GM23338 (cell line): ENCODE results near the gene FARS2.

Source experiments
- EZH2phosphoT487 ChIP-seq: fragments of 200-600 bp; sonication (generic); IDR thresholded peaks from one replicate; pipeline ENCODE4 v1.8.1; 2018; ENCODE audit warnings: antibody characterized with exemption; ENCODE audit not compliant: unreplicated experiment
- NANOG ChIP-seq: IDR thresholded peaks from 2 replicates; pipeline ENCODE4 v1.6.1; 2016; ENCODE audit warnings: antibody characterized with exemption, borderline replicate concordance
- ZNF114 ChIP-seq: fragments of 250-450 bp; sonication (Bioruptor Pico); IDR thresholded peaks from 2 replicates; pipeline ENCODE4 v1.5.0; 2020; ENCODE audit warnings: mild to moderate bottlenecking, moderate library complexity
- ZNF331 ChIP-seq: fragments of 250-450 bp; sonication (Bioruptor Pico); IDR thresholded peaks from 2 replicates; pipeline ENCODE4 v1.5.0; 2020; ENCODE audit warnings: low read depth, mild to moderate bottlenecking, moderate library complexity
- TF ChIP-seq, protein P1 (sequence below), 2 experiments: fragments of 200-600 bp in 1 of 2; sonication (generic) in 1 of 2; conservative IDR thresholded peaks; 2 replicates each; pipeline versions ENCODE4 v1.5.1 to v1.6.1; 2016 to 2017; ENCODE audit warnings: antibody characterized with exemption in 2 of 2, low read depth in 2 of 2, mild to moderate bottlenecking in 2 of 2, moderate library complexity in 1 of 2

DNA sequence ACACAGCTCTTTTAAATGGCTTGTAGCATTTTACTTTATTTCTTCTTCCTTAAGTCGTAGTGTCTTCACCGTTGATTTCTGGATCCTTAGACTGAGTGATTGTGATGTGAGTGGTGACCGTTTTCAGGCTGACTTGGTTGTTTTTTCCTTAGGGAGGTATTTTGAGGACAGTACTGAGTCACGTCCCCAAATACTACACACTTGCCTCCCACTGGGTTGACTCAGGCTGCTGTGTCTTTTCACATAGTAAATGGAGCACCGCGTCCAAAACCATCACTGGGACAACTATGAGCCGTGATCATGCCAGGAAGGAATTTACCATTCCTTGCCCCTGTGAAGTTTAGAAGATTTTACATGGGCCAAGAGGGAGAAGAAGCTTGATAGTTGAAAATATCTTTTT is 174.1 kb downstream of the FARS2 start:
- TF ChIP-seq, protein P1, sequence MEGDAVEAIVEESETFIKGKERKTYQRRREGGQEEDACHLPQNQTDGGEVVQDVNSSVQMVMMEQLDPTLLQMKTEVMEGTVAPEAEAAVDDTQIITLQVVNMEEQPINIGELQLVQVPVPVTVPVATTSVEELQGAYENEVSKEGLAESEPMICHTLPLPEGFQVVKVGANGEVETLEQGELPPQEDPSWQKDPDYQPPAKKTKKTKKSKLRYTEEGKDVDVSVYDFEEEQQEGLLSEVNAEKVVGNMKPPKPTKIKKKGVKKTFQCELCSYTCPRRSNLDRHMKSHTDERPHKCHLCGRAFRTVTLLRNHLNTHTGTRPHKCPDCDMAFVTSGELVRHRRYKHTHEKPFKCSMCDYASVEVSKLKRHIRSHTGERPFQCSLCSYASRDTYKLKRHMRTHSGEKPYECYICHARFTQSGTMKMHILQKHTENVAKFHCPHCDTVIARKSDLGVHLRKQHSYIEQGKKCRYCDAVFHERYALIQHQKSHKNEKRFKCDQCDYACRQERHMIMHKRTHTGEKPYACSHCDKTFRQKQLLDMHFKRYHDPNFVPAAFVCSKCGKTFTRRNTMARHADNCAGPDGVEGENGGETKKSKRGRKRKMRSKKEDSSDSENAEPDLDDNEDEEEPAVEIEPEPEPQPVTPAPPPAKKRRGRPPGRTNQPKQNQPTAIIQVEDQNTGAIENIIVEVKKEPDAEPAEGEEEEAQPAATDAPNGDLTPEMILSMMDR (conservative IDR thresholded peaks at IDR 0.05; ENCODE audit: low read depth in 2 of 2), result no peak
- TF ChIP-seq ZNF331 (CRISPR knock-in tag), result no peak
- TF ChIP-seq NANOG, result no peak
- TF ChIP-seq ZNF114 (CRISPR knock-in tag), result no peak
- TF ChIP-seq EZH2phosphoT487, result no peak
